Measurements from ENCODE around the gene CPLX1. TPM values are rescaled to one million over a fixed set of nuclear protein-coding genes. Genes with fewer than 3 reads are reported as not detected.

CPLX1 gene
- total RNA-seq, 1 experiment from 2014 or later = 2.7 TPM

DNA sequence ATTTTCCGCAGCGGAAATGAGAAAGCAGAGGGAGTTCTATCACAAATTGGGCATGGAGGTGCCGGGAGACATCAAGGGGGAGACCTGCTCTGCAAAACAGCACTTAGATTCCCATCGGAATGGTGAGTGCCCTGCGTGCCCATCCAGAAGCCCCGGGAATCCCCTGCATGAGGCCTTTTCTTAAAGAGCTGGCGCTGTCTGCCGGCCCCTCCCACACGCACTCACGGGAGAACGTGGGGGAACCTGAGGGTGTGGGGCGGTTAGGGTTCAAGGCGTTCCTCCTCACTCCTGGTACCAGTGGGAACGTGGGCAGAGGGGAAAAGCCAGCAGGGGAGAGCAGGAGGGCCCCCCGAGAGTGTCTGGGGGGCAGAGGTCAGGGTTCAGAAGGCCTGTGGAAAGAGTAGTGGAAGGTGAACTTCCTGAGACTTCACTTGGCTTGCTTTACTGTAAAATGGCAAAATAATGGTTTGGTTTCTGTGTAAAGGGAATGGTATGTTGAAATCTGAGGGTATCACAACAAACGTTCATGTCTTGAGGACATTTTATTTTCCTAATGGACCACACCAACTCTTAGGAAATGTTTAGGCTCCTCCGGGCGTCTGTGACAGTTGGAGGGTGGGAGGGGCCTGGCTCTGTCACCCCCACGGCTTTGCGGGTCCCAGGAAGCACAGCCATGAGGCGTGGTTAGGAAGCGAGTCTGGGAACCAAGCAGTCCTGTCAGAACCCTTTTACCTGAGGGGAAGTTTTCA, 82.3 kb downstream of the CPLX1 start:
- H3K27ac Mint-ChIP-seq (ENCODE audit: low read depth, unreplicated experiment) = no peak overlapping the region
- H3K4me3 Mint-ChIP-seq (ENCODE audit: unreplicated experiment) = no peak overlapping the region
- H3K36me3 Mint-ChIP-seq (ENCODE audit: insufficient read depth, unreplicated experiment) = peaks cover 55% of the 10 kb centered on the region
- ChIA-PET CTCF (interaction anchor here (0.7 to 1.6 kb wide), 6 partner anchors 7 to 52 kb away, joined by 3 to 9 read pairs (median 4); no protein-coding TSS in a partner anchor), POLR2A (no interaction called here)
- H3K9me3 Mint-ChIP-seq (ENCODE audit: unreplicated experiment) = no peaks in the 10 kb centered on the region
- H3K4me1 Mint-ChIP-seq (ENCODE audit: insufficient read depth, unreplicated experiment) = peaks cover 11% of the 10 kb centered on the region
- peak; percentile 57 for DNase-seq (ENCODE audit: unreplicated experiment)
- BruUV-seq (replicated peaks) = no TSS peak
- TF ChIP-seq, protein P1, sequence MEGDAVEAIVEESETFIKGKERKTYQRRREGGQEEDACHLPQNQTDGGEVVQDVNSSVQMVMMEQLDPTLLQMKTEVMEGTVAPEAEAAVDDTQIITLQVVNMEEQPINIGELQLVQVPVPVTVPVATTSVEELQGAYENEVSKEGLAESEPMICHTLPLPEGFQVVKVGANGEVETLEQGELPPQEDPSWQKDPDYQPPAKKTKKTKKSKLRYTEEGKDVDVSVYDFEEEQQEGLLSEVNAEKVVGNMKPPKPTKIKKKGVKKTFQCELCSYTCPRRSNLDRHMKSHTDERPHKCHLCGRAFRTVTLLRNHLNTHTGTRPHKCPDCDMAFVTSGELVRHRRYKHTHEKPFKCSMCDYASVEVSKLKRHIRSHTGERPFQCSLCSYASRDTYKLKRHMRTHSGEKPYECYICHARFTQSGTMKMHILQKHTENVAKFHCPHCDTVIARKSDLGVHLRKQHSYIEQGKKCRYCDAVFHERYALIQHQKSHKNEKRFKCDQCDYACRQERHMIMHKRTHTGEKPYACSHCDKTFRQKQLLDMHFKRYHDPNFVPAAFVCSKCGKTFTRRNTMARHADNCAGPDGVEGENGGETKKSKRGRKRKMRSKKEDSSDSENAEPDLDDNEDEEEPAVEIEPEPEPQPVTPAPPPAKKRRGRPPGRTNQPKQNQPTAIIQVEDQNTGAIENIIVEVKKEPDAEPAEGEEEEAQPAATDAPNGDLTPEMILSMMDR (IDR thresholded peaks at IDR 0.05; ENCODE audit: unreplicated experiment) = no peak
- intact Hi-C loops (cut with micrococcal nuclease) = loop anchor here (2.0 kb wide), 1 partner anchor 243 kb away; the partner anchor contains the start of gene IDUA
- H3K27me3 Mint-ChIP-seq (ENCODE audit: insufficient read depth, unreplicated experiment) = no peaks in the 10 kb centered on the region

- Mint-ChIP-seq H3K4me3 (ENCODE audit: unreplicated experiment) (no peak overlapping the region), H3K27me3 (ENCODE audit: insufficient read depth, unreplicated experiment) (no peaks in the 10 kb centered on the region), H3K36me3 (ENCODE audit: insufficient read depth, unreplicated experiment) (peaks cover 54% of the 10 kb centered on the region), H3K27ac (ENCODE audit: low read depth, unreplicated experiment) (no peak overlapping the region), H3K9me3 (ENCODE audit: unreplicated experiment) (no peaks in the 10 kb centered on the region), H3K4me1 (ENCODE audit: insufficient read depth, unreplicated experiment) (peaks cover 11% of the 10 kb centered on the region)
- DNase-seq (ENCODE audit: unreplicated experiment) = peak; percentile 71
- ChIA-PET POLR2A (interaction anchor here (1.5 kb wide), 1 partner anchor 22 kb away, joined by 3 read pairs; no protein-coding TSS in a partner anchor), CTCF (interaction anchor here (0.7 to 1.8 kb wide), 19 partner anchors 8 to 244 kb away, joined by 3 to 10 read pairs (median 4); partner anchors contain the start of gene IDUA)
- BruUV-seq (replicated peaks) = no TSS peak
- intact Hi-C loops (cut with micrococcal nuclease) = loop anchor here (2.0 kb wide), 1 partner anchor 244 kb away; the partner anchor contains the start of gene IDUA
- TF ChIP-seq, protein P1 (IDR thresholded peaks at IDR 0.05; ENCODE audit: unreplicated experiment) = peak; percentile 95
Observed at GRCh38 chr4:742742-743311, 83.1 kb downstream of the CPLX1 start.

DNA sequence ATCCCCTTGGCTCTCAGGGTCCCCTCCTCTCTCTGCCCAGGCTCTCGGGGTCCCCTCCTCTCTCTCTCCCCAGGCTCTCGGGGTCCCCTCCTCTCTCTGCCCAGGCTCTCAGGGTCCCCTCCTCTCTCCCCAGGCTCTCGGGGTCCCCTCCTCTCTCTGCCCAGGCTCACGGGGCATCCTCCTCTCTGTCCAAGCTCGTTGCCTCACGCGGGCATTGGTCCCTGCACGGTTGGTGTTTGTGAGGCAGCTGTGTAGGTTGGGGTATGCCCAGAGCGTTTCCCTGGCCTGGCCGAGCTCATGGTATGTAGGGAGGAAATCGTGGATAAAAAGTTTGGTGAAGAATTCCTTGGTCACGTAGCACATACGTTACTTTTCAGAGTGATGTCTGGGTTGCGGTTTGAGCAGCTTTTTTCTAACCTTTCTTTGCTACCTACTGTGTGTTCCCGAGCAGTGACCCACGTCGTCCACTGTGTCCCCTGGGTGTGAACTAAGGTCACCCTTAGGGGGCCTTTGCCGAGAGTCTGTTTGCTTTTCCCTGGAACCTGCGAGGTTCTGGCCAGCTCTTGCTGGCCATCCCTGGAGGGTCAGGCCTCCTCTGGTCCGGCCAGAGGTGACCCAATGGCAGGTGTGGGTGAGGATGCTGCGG, 83.7 kb downstream of the CPLX1 start:
- intact Hi-C loops (cut with micrococcal nuclease) = loop anchor here (2.0 kb wide), 1 partner anchor 245 kb away; the partner anchor contains the start of gene IDUA
- TF ChIP-seq, protein P1 (IDR thresholded peaks at IDR 0.05; ENCODE audit: unreplicated experiment) = no peak
- H3K27me3 Mint-ChIP-seq (ENCODE audit: insufficient read depth, unreplicated experiment) = no peaks in the 10 kb centered on the region
- H3K4me1 Mint-ChIP-seq (ENCODE audit: insufficient read depth, unreplicated experiment) = peaks cover 11% of the 10 kb centered on the region
- H3K9me3 Mint-ChIP-seq (ENCODE audit: unreplicated experiment) = no peaks in the 10 kb centered on the region
- ChIA-PET CTCF (interaction anchor here (0.6 to 1.8 kb wide), 27 partner anchors 9 to 625 kb away, joined by 3 to 10 read pairs (median 4); partner anchors contain the start of gene IDUA), POLR2A (interaction anchor here (1.0 to 1.5 kb wide), 3 partner anchors 11 to 40 kb away, joined by 3 read pairs; no protein-coding TSS in a partner anchor)
- H3K4me3 Mint-ChIP-seq (ENCODE audit: unreplicated experiment) = no peak overlapping the region
- DNase-seq (ENCODE audit: unreplicated experiment) = no peak
- H3K36me3 Mint-ChIP-seq (ENCODE audit: insufficient read depth, unreplicated experiment) = peaks cover 58% of the 10 kb centered on the region
- no TSS peak for BruUV-seq (replicated peaks)
- H3K27ac Mint-ChIP-seq (ENCODE audit: low read depth, unreplicated experiment) = no peak overlapping the region

Measured in MCF 10A (cell line).